Vein endothelial cell (primary cell): Measurements from ENCODE around the gene ZNF135. TPM values are rescaled to one million over a fixed set of nuclear protein-coding genes. Genes with fewer than 3 reads are reported as not detected.

Experiments used
- total RNA-seq: library from RNA; depleted of rRNA; stranded (reverse); fragments of >200 nt; gene quantifications from 2 replicates; pipeline ENCODE4 v1.2.3, GENCODE V29; 2012

Gene ZNF135
- 0.98 and 2.1 TPM in 2 replicates for total RNA-seq

GRCh38 chr19:58059003-58059670 lies at the start of gene ZNF135:
TSS of gene ZNF135 (plus strand) at chr19:58059282. CDS start at chr19:58060003, 721 bp downstream.

GRCh38 chr19:58033741-58034476 lies 25.2 kb upstream of the ZNF135 start, which contains the start of gene ZSCAN1:
TSS of gene ZSCAN1 (plus strand) at chr19:58034025. CDS start at chr19:58037837, 3,812 bp downstream.

DNA sequence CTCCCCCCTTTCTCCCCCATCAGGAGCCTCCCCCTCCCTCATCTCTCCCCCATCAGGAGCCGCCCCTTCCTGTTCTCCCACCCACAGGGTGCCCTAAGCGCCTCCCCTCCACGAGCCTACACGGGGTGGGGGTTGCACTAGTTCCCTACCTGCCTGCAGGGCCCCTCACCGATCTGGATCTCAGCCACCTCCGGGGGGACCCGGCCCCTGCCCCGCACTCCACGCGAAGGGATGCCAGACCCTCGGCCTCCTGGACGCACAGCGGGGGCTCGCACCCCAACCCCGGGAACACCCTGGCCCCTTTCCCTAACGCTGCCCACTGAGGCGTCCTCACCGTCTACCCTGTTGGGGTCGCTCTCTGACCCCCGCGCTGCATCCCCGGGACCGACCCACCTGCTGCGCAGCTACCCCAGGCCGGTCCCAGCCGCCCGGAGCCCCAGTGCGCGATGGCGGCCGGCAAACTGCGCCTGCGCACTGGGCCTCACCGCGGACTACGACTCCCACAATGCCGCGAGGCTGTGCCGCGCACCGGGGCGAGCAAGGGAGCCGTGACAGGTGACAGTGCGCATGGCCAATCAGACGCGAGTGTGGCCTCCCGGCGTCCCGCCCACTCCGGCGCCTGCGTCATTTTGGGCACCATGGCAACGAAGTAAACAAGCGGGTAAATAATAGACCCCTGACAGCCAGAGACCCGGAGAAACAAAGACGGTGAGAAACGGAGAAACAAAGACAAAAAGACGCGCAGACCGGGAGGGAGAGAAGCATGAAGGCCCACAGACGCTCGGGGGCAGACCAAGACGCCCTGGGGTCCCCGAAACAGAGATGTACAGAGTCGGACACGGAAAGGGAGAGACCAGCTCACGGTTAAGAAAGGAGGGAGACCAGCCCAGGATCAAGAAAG lies 38.9 kb downstream of the ZNF135 start, which contains the start of gene ZSCAN18:
TSS of gene ZSCAN18 (minus strand) at position 451 of the 901 bp plus-strand sequence. CDS start 7,964 bp downstream, outside the sequence.

Other genes with a start within 250 kb of the ZNF135 start
- gene ZNF552, start 244.4 kb upstream of the ZNF135 start, total RNA-seq = 5.6 and 8.9 TPM in 2 replicates
- gene ZNF587B, start 229.0 kb upstream of the ZNF135 start, total RNA-seq = 22.5 and 25.3 TPM in 2 replicates
- 30.1 and 46.1 TPM in 2 replicates for gene ZNF587, start 209.4 kb upstream of the ZNF135 start, total RNA-seq
- gene ZNF814, start 170.2 kb upstream of the ZNF135 start, total RNA-seq = 4.2 and 11.1 TPM in 2 replicates
- gene ZNF417, start 142.7 kb upstream of the ZNF135 start, total RNA-seq = 8.8 and 12.4 TPM in 2 replicates
- 2.9 and 3.6 TPM in 2 replicates for gene ZNF418, start 123.9 kb upstream of the ZNF135 start, total RNA-seq
- 5.9 and 6.3 TPM in 2 replicates for gene ZNF256, start 111.6 kb upstream of the ZNF135 start, total RNA-seq
- 0.57 TPM in 1 of 2 replicates, not detected in the other for gene C19orf18, start 84.7 kb upstream of the ZNF135 start, total RNA-seq
- gene ZNF606, start 56.5 kb upstream of the ZNF135 start, total RNA-seq = 16.7 and 21.3 TPM in 2 replicates
- gene ZSCAN1, start 25.3 kb upstream of the ZNF135 start, total RNA-seq = not detected in 2 replicates
- 19.3 and 26.1 TPM in 2 replicates for gene ZSCAN18, start 38.9 kb downstream of the ZNF135 start, total RNA-seq
- gene ZNF329, start 91.5 kb downstream of the ZNF135 start, total RNA-seq = 10.1 and 10.5 TPM in 2 replicates
- 20.3 and 23.2 TPM in 2 replicates for gene ZNF274, start 123.8 kb downstream of the ZNF135 start, total RNA-seq
- 50.3 and 53.6 TPM in 2 replicates for gene ZNF544, start 169.6 kb downstream of the ZNF135 start, total RNA-seq
- 8.2 and 8.5 TPM in 2 replicates for gene ZNF8, start 219.7 kb downstream of the ZNF135 start, total RNA-seq
- 21.6 and 25.9 TPM in 2 replicates for gene ERVK3-1, start 246.1 kb downstream of the ZNF135 start, total RNA-seq